Endothelial cell of umbilical vein (primary cell): Measurements from ENCODE around the gene VWA5A. TPM values are rescaled to one million over a fixed set of nuclear protein-coding genes. Genes with fewer than 3 reads are reported as not detected.
A peak's percentile ranks its signal among the peaks of the same experiment; 100 is the strongest.

Source experiments
- BruUV-seq: library from RNA; stranded (reverse); fragments of 400-500 nt; replicated peaks from 2 replicates; lab custom pipeline; 2021; lab: Mats Ljungman, UMichigan
- CTCF ChIA-PET: fragments of 300-600, 350-600 bp; sonication (Branson Sonifier 250); formaldehyde crosslinking; loops from one replicate; lab custom pipeline; 2021; ENCODE audit warnings: antibody characterized with exemption, inconsistent platforms; lab: Charles Lee
- POLR2A ChIA-PET: fragments of 300-600, 350-600 bp; sonication (Branson Sonifier 250); formaldehyde crosslinking; loops from one replicate; lab custom pipeline; 2021; ENCODE audit warnings: antibody characterized with exemption, inconsistent platforms; lab: Charles Lee
- DNase-seq: peaks from one replicate; pipeline ENCODE4 v3.0.0-alpha.2; 2011; ENCODE audit warnings: low read depth, low spot score
- FAIRE-seq: peaks from 2 replicates; lab custom pipeline; 2011; peaks lifted over from hg19 to GRCh38; lab: Jason Lieb, UNC
- H2AFZ ChIP-seq: 2 replicates; pipeline ENCODE4 v1.6.0; 2012; ENCODE audit warnings: low read depth, low read length, control low read depth, inconsistent platforms
- H3K27ac ChIP-seq: 2 replicates; pipeline ENCODE4 v1.5.1; 2011; ENCODE audit warnings: low read depth, mild to moderate bottlenecking, control low read depth, low read length, moderate library complexity; ENCODE audit not compliant: insufficient read depth
- H3K27me3 ChIP-seq, 2 experiments: 2 replicates each; pipeline versions ENCODE4 v1.6.0 to v1.6.1; 2011; ENCODE audit warnings: low read length in 2 of 2, mixed read lengths in 1 of 2; ENCODE audit not compliant: control insufficient read depth in 2 of 2, insufficient read depth in 2 of 2
- H3K36me3 ChIP-seq, 2 experiments: 2 replicates in 1 of 2; 3 replicates in 1 of 2; pipeline ENCODE4 v1.5.1; 2011; ENCODE audit warnings: low read length in 2 of 2, mild to moderate bottlenecking in 1 of 2, moderate library complexity in 1 of 2; ENCODE audit not compliant: control insufficient read depth in 2 of 2, insufficient read depth in 2 of 2; ENCODE audit errors: extremely low read depth in 1 of 2
- H3K4me1 ChIP-seq: 3 replicates; pipeline ENCODE4 v1.5.1; 2011; ENCODE audit warnings: mild to moderate bottlenecking, low read length; ENCODE audit not compliant: control insufficient read depth, insufficient read depth; ENCODE audit errors: extremely low read depth
- H3K4me2 ChIP-seq: 2 replicates; pipeline ENCODE4 v1.6.1; 2011; ENCODE audit warnings: low read length, control low read depth, mixed read lengths; ENCODE audit not compliant: insufficient read depth
- H3K4me3 ChIP-seq, 3 experiments: fragments of 200-600 bp in 1 of 3; sonication (generic), shearing (Covaris generic) in 1 of 3; replicated peaks in 1 of 3; 2 replicates each; pipeline ENCODE4 v1.5.1; 2011 to 2016; ENCODE audit warnings: control low read depth in 3 of 3, low read length in 3 of 3, mild to moderate bottlenecking in 2 of 3, inconsistent platforms in 1 of 3, low read depth in 1 of 3, moderate library complexity in 1 of 3; ENCODE audit not compliant: insufficient read depth in 1 of 3
- H3K79me2 ChIP-seq: 2 replicates; pipeline ENCODE4 v1.6.0; 2012; ENCODE audit warnings: low read length, inconsistent platforms; ENCODE audit not compliant: control insufficient read depth, insufficient read depth
- H3K9ac ChIP-seq: replicated peaks from 2 replicates; pipeline ENCODE3; 2011; ENCODE audit warnings: low read length, control low read depth; ENCODE audit not compliant: insufficient read depth; ENCODE audit errors: extremely low read depth
- H3K9me1 ChIP-seq: replicated peaks from 3 replicates; pipeline ENCODE4 v1.6.0; 2011; ENCODE audit warnings: mild to moderate bottlenecking, low read length; ENCODE audit not compliant: control insufficient read depth, insufficient read depth; ENCODE audit errors: extremely low read depth
- H3K9me3 ChIP-seq: replicated peaks from 2 replicates; pipeline ENCODE4 v1.5.1; 2012; ENCODE audit warnings: low read length, inconsistent platforms; ENCODE audit not compliant: control insufficient read depth, insufficient read depth
- H4K20me1 ChIP-seq: replicated peaks from 2 replicates; pipeline ENCODE3; 2011; ENCODE audit warnings: mild to moderate bottlenecking, low read length; ENCODE audit not compliant: control insufficient read depth, insufficient read depth; ENCODE audit errors: extremely low read depth
- EZH2 ChIP-seq: IDR thresholded peaks from 2 replicates; pipeline ENCODE4 v1.6.1; 2012; ENCODE audit warnings: borderline replicate concordance, low read depth, mild to moderate bottlenecking, moderate library complexity, low read length, inconsistent platforms; ENCODE audit not compliant: severe bottlenecking
- FOS ChIP-seq: IDR thresholded peaks from 2 replicates; pipeline ENCODE4 v1.6.1; 2011; ENCODE audit warnings: mild to moderate bottlenecking, low read length, moderate library complexity, borderline replicate concordance; ENCODE audit not compliant: insufficient read depth
- GATA2 ChIP-seq: IDR thresholded peaks from 2 replicates; pipeline ENCODE4 v1.7.0; 2011; ENCODE audit warnings: low read depth, mild to moderate bottlenecking, moderate library complexity, mixed read lengths, low read length; ENCODE audit not compliant: insufficient read length, insufficient read depth
- JUN ChIP-seq: IDR thresholded peaks from 2 replicates; pipeline ENCODE4 v1.6.1; 2011; ENCODE audit warnings: borderline replicate concordance, low read depth; ENCODE audit not compliant: insufficient read length, insufficient read depth
- MYC ChIP-seq: IDR thresholded peaks from one replicate; pipeline ENCODE4 v1.6.1; 2011; ENCODE audit warnings: mild to moderate bottlenecking, low read depth, low read length
- POLR2AphosphoS5 ChIP-seq: IDR thresholded peaks from 2 replicates; pipeline ENCODE4 v1.6.1; 2012; ENCODE audit warnings: low read depth, mild to moderate bottlenecking, control low read depth, low read length, moderate library complexity; ENCODE audit not compliant: insufficient read depth
- dilution Hi-C: fragments of 300-500 bp; cut with MboI; formaldehyde crosslinking; loops from one replicate; pipeline ENCODE4 v1.15.0; 2019; ENCODE audit warnings: low sequenced_read_pairs; ENCODE audit not compliant: extremely low pct_ligation_motif_present
- intact Hi-C: fragments of 100-400 bp; cut with micrococcal nuclease; formaldehyde crosslinking; loops from one replicate; pipeline ENCODE4 v1.10.0; 2022
- polyA plus RNA-seq, 4 experiments: library from polyadenylated mRNA; depleted of rRNA in 3 of 4; stranded (reverse) in 3 of 4; unstranded in 1 of 4; fragments of >200 nt; gene quantifications; 2 replicates each; pipeline versions ENCODE4 v1.2.1 to v1.2.3, GENCODE V29; 2011 to 2012; ENCODE audit warnings: missing spikeins in 1 of 4
- total RNA-seq: library from RNA; stranded (reverse); gene quantifications from 2 replicates; pipeline ENCODE4 v1.2.3, GENCODE V29; 2021
- TF ChIP-seq, protein P1 (sequence below): IDR thresholded peaks from 2 replicates; pipeline ENCODE4 v1.6.1; 2011; ENCODE audit not compliant: insufficient read depth, insufficient read length
- TF ChIP-seq, protein P2 (sequence below), 2 donors: IDR thresholded peaks; 1 replicate in 1 of 2; 2 replicates in 1 of 2; pipeline ENCODE4 v1.5.1; 2011; ENCODE audit warnings: low read length in 2 of 2, mild to moderate bottlenecking in 2 of 2, moderate library complexity in 2 of 2, control low read depth in 1 of 2, inconsistent platforms in 1 of 2, low read depth in 1 of 2; ENCODE audit not compliant: insufficient read depth in 1 of 2; ENCODE audit errors: extremely low read depth in 1 of 2

Gene VWA5A
- total and polyA plus RNA-seq, 2 donors (not counting 3 experiments of a cell fraction or from before 2014, with no cell fraction given), result 9.1 to 14.3 TPM

DNA sequence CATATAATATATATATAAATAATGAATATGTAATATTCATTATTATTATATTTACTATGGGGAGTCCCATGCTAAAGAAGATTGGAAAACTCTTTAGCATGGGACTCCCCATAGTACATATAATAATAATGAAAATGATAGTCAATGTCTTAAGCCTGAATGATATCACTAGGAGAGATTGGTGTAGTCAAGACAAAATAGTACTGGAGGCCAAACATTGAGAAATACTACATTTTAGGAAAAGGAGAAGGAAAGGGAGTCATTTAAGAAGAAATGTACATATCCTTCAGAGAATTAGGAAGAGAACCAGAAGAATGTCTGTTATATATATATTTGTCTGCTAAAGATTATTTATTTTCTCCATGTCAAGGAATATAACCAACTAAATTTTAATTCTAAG lies 5.0 kb upstream of the VWA5A start:
- FAIRE-seq (no peak), DNase-seq (no peak)
- TF ChIP-seq POLR2AphosphoS5, result no peak
- no peak for TF ChIP-seq EZH2
- TF ChIP-seq GATA2, result no peak
- TF ChIP-seq, protein P1, sequence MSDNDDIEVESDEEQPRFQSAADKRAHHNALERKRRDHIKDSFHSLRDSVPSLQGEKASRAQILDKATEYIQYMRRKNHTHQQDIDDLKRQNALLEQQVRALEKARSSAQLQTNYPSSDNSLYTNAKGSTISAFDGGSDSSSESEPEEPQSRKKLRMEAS, result no peak
- TF ChIP-seq MYC, result no peak
- TF ChIP-seq FOS, result no peak
- H3K36me3 ChIP-seq, result no peaks in the 10 kb centered on the region
- H3K27ac ChIP-seq, result no peak overlapping the region
- intact Hi-C loops (no loop called here), dilution Hi-C loops (no loop called here)
- peaks cover 6% of the 10 kb centered on the region for H3K4me1 ChIP-seq
- H3K9ac ChIP-seq, result no peak overlapping the region
- no peaks in the 10 kb centered on the region for H3K9me3 ChIP-seq
- no peaks in the 10 kb centered on the region for H3K79me2 ChIP-seq
- ChIA-PET POLR2A (no interaction called here), CTCF (interaction anchor here (1.7 kb wide), 1 partner anchor 19 kb away, joined by 4 read pairs; no protein-coding TSS in a partner anchor)
- no peak overlapping the region for H3K4me2 ChIP-seq
- H3K9me1 ChIP-seq, result no peaks in the 10 kb centered on the region
- no peaks in the 10 kb centered on the region for H4K20me1 ChIP-seq
- H2AFZ ChIP-seq, result no peak overlapping the region
- no peak overlapping the region for H3K4me3 ChIP-seq
- H3K27me3 ChIP-seq, result peaks cover 0 to 4% of the 10 kb centered on the region in 2 experiments
- no TSS peak for BruUV-seq

DNA sequence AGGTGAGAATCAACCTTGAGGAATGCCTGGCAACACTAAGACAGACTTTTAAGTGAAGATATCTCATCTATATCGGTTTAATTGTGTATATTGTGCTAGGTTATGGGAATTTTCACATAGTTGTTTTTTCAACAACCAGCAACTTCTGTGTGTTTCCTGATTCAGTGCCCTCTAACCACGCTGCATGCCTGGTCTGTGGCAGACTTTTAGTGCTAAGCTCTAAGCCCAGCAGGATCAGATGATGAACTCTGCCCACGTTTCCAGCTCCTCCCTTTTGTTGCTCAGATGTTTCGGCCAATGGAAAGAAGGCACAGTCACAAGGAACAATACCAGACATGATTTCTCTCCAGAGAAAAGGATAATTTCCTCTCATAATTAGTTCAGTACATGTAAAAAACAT lies 1.4 kb upstream of the VWA5A start:
- H3K27me3 ChIP-seq, result no peaks in the 10 kb centered on the region
- H4K20me1 ChIP-seq, result no peaks in the 10 kb centered on the region
- H3K9me1 ChIP-seq, result no peaks in the 10 kb centered on the region
- BruUV-seq, result no TSS peak
- peaks cover 19% of the 10 kb centered on the region for H3K4me1 ChIP-seq
- H3K4me3 ChIP-seq, result no peak overlapping the region
- H2AFZ ChIP-seq, result peak overlapping the region; percentile 73
- no peak overlapping the region for H3K27ac ChIP-seq
- POLR2A ChIA-PET, result no interaction called here
- DNase-seq, result peak; percentile 51
- dilution Hi-C loops (no loop called here), intact Hi-C loops (loop anchor here (2.0 kb wide), 1 partner anchor 61 kb away; no protein-coding TSS in a partner anchor)
- peaks cover 3 to 5% of the 10 kb centered on the region in 2 experiments for H3K36me3 ChIP-seq
- no peak overlapping the region for H3K4me2 ChIP-seq
- TF ChIP-seq, protein P2, sequence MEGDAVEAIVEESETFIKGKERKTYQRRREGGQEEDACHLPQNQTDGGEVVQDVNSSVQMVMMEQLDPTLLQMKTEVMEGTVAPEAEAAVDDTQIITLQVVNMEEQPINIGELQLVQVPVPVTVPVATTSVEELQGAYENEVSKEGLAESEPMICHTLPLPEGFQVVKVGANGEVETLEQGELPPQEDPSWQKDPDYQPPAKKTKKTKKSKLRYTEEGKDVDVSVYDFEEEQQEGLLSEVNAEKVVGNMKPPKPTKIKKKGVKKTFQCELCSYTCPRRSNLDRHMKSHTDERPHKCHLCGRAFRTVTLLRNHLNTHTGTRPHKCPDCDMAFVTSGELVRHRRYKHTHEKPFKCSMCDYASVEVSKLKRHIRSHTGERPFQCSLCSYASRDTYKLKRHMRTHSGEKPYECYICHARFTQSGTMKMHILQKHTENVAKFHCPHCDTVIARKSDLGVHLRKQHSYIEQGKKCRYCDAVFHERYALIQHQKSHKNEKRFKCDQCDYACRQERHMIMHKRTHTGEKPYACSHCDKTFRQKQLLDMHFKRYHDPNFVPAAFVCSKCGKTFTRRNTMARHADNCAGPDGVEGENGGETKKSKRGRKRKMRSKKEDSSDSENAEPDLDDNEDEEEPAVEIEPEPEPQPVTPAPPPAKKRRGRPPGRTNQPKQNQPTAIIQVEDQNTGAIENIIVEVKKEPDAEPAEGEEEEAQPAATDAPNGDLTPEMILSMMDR (IDR thresholded peaks at IDR 0.05; ENCODE audit: extremely low read depth in 1 of 2, insufficient read depth in 1 of 2, low read depth in 1 of 2, low read length in 2 of 2), result no peak
- TF ChIP-seq JUN, result no peak
- TF ChIP-seq, protein P1, result no peak
- peak; percentile 26 for FAIRE-seq
- no peak overlapping the region for H3K9ac ChIP-seq
- H3K79me2 ChIP-seq, result no peaks in the 10 kb centered on the region
- CTCF ChIA-PET, result interaction anchor here (0.9 to 3.0 kb wide), 7 partner anchors 42 to 164 kb away, joined by 3 to 17 read pairs (median 7); no protein-coding TSS in a partner anchor
- H3K9me3 ChIP-seq, result no peaks in the 10 kb centered on the region
